ENCODE data around the gene MACROD1. TPM values are rescaled to one million over a fixed set of nuclear protein-coding genes. Genes with fewer than 3 reads are reported as not detected.

Gene MACROD1, protein sequence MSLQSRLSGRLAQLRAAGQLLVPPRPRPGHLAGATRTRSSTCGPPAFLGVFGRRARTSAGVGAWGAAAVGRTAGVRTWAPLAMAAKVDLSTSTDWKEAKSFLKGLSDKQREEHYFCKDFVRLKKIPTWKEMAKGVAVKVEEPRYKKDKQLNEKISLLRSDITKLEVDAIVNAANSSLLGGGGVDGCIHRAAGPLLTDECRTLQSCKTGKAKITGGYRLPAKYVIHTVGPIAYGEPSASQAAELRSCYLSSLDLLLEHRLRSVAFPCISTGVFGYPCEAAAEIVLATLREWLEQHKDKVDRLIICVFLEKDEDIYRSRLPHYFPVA
- total RNA-seq, result 14.9 and 15.3 TPM in 2 replicates

GRCh38 chr11:64165842-64166635 is at the start of gene MACROD1:
MACROD1 (minus strand) TSS chr11:64166113; CDS start chr11:64165994, 119 bp downstream.

DNA sequence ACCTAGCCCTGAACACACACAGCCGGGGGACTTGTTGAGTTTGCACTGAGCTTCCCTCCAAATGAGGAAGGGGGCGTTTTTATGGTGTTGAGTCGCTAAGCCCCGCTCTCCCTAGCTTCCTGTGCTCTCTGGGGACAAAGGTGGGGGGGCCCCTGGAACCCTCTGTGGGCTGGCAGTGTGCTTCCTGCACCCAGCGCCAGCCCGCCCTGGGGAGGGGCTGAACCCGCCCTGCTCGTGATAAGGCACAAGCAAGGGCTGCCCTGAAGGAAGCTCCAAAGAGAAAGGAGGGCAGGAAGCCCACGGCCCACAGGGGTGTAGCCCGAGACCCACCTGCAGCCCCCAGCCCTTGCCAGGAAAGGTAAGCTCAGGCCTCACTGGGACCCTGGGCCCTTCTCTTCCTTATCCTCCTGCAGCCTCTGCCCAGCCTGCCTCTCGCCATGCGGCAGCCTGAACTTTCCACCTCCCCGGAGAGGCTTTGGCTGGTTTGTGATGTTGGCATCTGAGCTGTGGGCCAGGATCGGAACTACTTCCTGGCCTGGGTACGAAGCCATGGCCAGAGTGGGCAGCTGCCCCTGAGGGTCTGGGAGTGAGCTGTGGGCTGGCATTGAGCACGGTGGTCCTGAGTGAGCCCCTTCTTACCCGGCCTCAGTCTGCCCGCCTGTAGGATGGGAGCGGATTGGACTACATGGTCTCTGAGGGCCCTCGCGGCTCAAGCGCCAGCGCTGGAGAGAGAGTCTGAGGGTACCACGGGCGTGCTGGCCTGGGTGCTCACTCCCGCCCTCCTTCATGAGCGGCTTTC is 40.7 kb upstream of the MACROD1 start, which contains the start of gene FERMT3:
Gene FERMT3 (plus strand): TSS at position 265 of the 799 bp plus-strand sequence. CDS start 644 bp downstream, outside the sequence.

GRCh38 chr11:64185693-64186491 is 20.0 kb upstream of the MACROD1 start, which contains the start of gene STIP1:
STIP1 (plus strand) TSS chr11:64186171; CDS start chr11:64186262, 91 bp downstream.

GRCh38 chr11:64035576-64035975 is 130.3 kb downstream of the MACROD1 start, which contains the start of gene FLRT1:
FLRT1 (plus strand) TSS chr11:64035931; CDS start chr11:64116268, 80,337 bp downstream.

DNA sequence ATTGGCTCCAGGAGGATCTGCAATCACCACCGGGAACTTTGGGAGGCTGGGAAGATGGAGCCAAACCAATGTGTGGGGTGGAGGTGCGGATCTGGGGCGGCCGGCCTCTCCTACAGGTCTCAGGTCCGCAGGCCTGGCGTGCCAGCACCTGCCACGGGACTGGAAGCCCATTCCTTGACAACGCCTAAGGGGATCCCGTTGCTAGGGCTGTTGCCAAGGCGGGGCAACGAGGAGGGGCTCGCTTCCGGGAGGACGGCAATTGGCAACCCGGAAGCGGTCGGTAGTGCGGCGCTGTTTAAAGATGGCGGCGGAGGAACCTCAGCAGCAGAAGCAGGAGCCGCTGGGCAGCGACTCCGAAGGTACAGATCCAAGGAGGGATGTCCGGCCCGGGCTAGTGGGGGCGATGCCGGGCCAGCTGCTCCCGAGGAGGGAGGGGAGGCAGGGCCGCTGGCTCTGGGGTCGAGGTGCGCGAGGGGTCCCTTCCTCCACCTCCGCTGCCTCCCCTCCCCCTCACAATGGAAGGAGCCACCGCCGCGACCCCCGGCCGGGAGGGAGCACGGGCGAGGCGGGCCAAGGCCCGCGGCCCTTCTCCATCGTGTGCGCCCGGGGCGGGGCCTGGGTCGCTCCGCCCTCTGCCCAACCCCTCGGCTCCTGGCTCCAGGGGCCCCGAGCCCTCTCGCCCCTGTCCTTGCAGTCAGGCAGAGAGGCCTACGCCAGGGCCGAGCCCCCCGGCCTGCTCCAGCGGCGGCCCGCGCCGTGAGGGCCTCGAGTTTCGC is 179.6 kb downstream of the MACROD1 start, which contains the start of gene OTUB1:
Gene OTUB1 (plus strand): TSS at position 283 of the 776 bp plus-strand sequence. CDS start 19 bp downstream, at position 302.

GRCh38 chr11:63974259-63975143 is 191.4 kb downstream of the MACROD1 start, which contains the start of gene COX8A:
COX8A (plus strand) TSS chr11:63974620; CDS start chr11:63974681, 61 bp downstream.

Other genes with a start within 250 kb of the MACROD1 start
- 0.93 and 1.9 TPM in 2 replicates for gene RCOR2, start 248.9 kb downstream of the MACROD1 start, total RNA-seq
- gene NAA40, start 227.1 kb downstream of the MACROD1 start, total RNA-seq, result 3.1 and 7.0 TPM in 2 replicates
- gene COX8A, start 191.5 kb downstream of the MACROD1 start, total RNA-seq, result 163 and 221 TPM in 2 replicates
- gene OTUB1, start 179.7 kb downstream of the MACROD1 start, total RNA-seq, result 54.5 and 64.1 TPM in 2 replicates
- gene FLRT1, start 130.2 kb downstream of the MACROD1 start, total RNA-seq, result 0.06 TPM in 1 of 2 replicates, not detected in the other
- gene STIP1, start 20.1 kb upstream of the MACROD1 start, total RNA-seq, result 68.7 and 86.9 TPM in 2 replicates
- 13.7 and 14.4 TPM in 2 replicates for gene FERMT3, start 40.6 kb upstream of the MACROD1 start, total RNA-seq
- gene TRPT1, start 60.1 kb upstream of the MACROD1 start, total RNA-seq, result 16.2 and 19.6 TPM in 2 replicates
- 52.1 and 60.7 TPM in 2 replicates for gene NUDT22, start 60.2 kb upstream of the MACROD1 start, total RNA-seq
- gene DNAJC4, start 64.4 kb upstream of the MACROD1 start, total RNA-seq, result 9.1 and 11.5 TPM in 2 replicates
- 73.3 and 75.0 TPM in 2 replicates for gene VEGFB, start 68.5 kb upstream of the MACROD1 start, total RNA-seq
- gene FKBP2, start 75.0 kb upstream of the MACROD1 start, total RNA-seq, result 82.6 and 104 TPM in 2 replicates
- 155 and 170 TPM in 2 replicates for gene PPP1R14B, start 80.8 kb upstream of the MACROD1 start, total RNA-seq
- gene PLCB3, start 85.4 kb upstream of the MACROD1 start, total RNA-seq, result 26.1 TPM in 2 replicates
- gene BAD, start 118.6 kb upstream of the MACROD1 start, total RNA-seq, result 91.3 and 117 TPM in 2 replicates
- 29.6 and 31.4 TPM in 2 replicates for gene GPR137, start 119.7 kb upstream of the MACROD1 start, total RNA-seq
- gene KCNK4, start 125.2 kb upstream of the MACROD1 start, total RNA-seq, result not detected in 2 replicates
- 0.24 TPM in 1 of 2 replicates, not detected in the other for gene CATSPERZ, start 134.2 kb upstream of the MACROD1 start, total RNA-seq
- gene ESRRA, start 139.4 kb upstream of the MACROD1 start, total RNA-seq, result 28.1 and 36.4 TPM in 2 replicates
- 202 and 252 TPM in 2 replicates for gene TRMT112, start 151.4 kb upstream of the MACROD1 start, total RNA-seq
- 297 and 314 TPM in 2 replicates for gene PRDX5, start 152.0 kb upstream of the MACROD1 start, total RNA-seq
- gene CCDC88B, start 174.1 kb upstream of the MACROD1 start, total RNA-seq, result 0.54 and 0.69 TPM in 2 replicates
- 30.3 and 38.8 TPM in 2 replicates for gene RPS6KA4, start 193.0 kb upstream of the MACROD1 start, total RNA-seq